ENCODE data around the gene GOLGA6L6. TPM values are rescaled to one million over a fixed set of nuclear protein-coding genes. Genes with fewer than 3 reads are reported as not detected.
"Not testable (repeated sequence)": the region's sequence is repeated elsewhere in the genome, so short reads cannot be mapped to it uniquely, and the experiment has no call there.

The GOLGA6L6 gene
- total and polyA plus RNA-seq, 4 donors: not detected

- H3K27ac ChIP-seq (ENCODE audit: low read depth in 1 of 2, low read length in 2 of 2); H3K4me1 ChIP-seq (ENCODE audit: control insufficient read depth in 1 of 2, insufficient read depth in 2 of 2, low read length in 2 of 2); H3K4me3 ChIP-seq (ENCODE audit: low read length in 2 of 2); H3K27me3 ChIP-seq (ENCODE audit: control insufficient read depth in 1 of 2, insufficient read depth in 2 of 2, low read length in 1 of 2); H3K9me3 ChIP-seq (ENCODE audit: control insufficient read depth, low read length); H3K36me3 ChIP-seq (ENCODE audit: control insufficient read depth in 1 of 2, insufficient read depth in 2 of 2, low read length in 1 of 2); DNase-seq; intact Hi-C loops (cut with DNase I); ATAC-seq (ENCODE audit: low FRiP score): not testable (repeated sequence)
- WGBS, 2 donors: 32 to 40% methylated on average over 5 to 28 of the region's 87 CpGs
Measured at GRCh38 chr15:20505926-20506658, 35.5 kb downstream of the GOLGA6L6 start.

GRCh38 chr15:20502839-20503238 is 38.8 kb downstream of the GOLGA6L6 start:
- H3K9me3 ChIP-seq (ENCODE audit: control insufficient read depth, low read length); H3K27me3 ChIP-seq (ENCODE audit: control insufficient read depth in 1 of 2, insufficient read depth in 2 of 2, low read length in 1 of 2); H3K27ac ChIP-seq (ENCODE audit: low read depth in 1 of 2, low read length in 2 of 2); intact Hi-C loops (cut with DNase I); H3K36me3 ChIP-seq (ENCODE audit: control insufficient read depth in 1 of 2, insufficient read depth in 2 of 2, low read length in 1 of 2); ATAC-seq (ENCODE audit: low FRiP score); H3K4me1 ChIP-seq (ENCODE audit: control insufficient read depth in 1 of 2, insufficient read depth in 2 of 2, low read length in 2 of 2); H3K4me3 ChIP-seq (ENCODE audit: low read length in 2 of 2); DNase-seq: not testable (repeated sequence)
- WGBS, 2 donors: no CpG with 5 or more reads among the region's 3 CpGs

- H3K27me3 ChIP-seq (ENCODE audit: control insufficient read depth in 1 of 2, insufficient read depth in 2 of 2, low read length in 1 of 2); H3K27ac ChIP-seq (ENCODE audit: low read depth in 1 of 2, low read length in 2 of 2); DNase-seq; intact Hi-C loops (cut with DNase I); ATAC-seq (ENCODE audit: low FRiP score); H3K36me3 ChIP-seq (ENCODE audit: control insufficient read depth in 1 of 2, insufficient read depth in 2 of 2, low read length in 1 of 2); H3K4me1 ChIP-seq (ENCODE audit: control insufficient read depth in 1 of 2, insufficient read depth in 2 of 2, low read length in 2 of 2); H3K4me3 ChIP-seq (ENCODE audit: low read length in 2 of 2); H3K9me3 ChIP-seq (ENCODE audit: control insufficient read depth, low read length): not testable (repeated sequence)
- no CpG with 5 or more reads among the region's 5 CpGs for WGBS, 2 donors
Measured at GRCh38 chr15:20501512-20502222, 39.9 kb downstream of the GOLGA6L6 start.

GRCh38 chr15:20497781-20498180 is 43.8 kb downstream of the GOLGA6L6 start:
- 72 to 90% methylated on average over 4 to 5 of the region's 9 CpGs for WGBS, 2 donors

GRCh38 chr15:20493035-20493434 is 48.6 kb downstream of the GOLGA6L6 start:
- 63 to 84% methylated on average over 1 to 2 of the region's 5 CpGs for WGBS, 2 donors
- ATAC-seq (ENCODE audit: low FRiP score): not testable (repeated sequence)

More at GRCh38 chr15:20497781-20498180, 43.8 kb downstream of the GOLGA6L6 start:
- H3K27ac ChIP-seq (ENCODE audit: low read depth in 1 of 2, low read length in 2 of 2); H3K9me3 ChIP-seq (ENCODE audit: control insufficient read depth, low read length); H3K4me3 ChIP-seq (ENCODE audit: low read length in 2 of 2); H3K36me3 ChIP-seq (ENCODE audit: control insufficient read depth in 1 of 2, insufficient read depth in 2 of 2, low read length in 1 of 2); ATAC-seq (ENCODE audit: low FRiP score); DNase-seq; H3K4me1 ChIP-seq (ENCODE audit: control insufficient read depth in 1 of 2, insufficient read depth in 2 of 2, low read length in 2 of 2); H3K27me3 ChIP-seq (ENCODE audit: control insufficient read depth in 1 of 2, insufficient read depth in 2 of 2, low read length in 1 of 2); intact Hi-C loops (cut with DNase I): not testable (repeated sequence)

GRCh38 chr15:20492598-20492997 is 49.0 kb downstream of the GOLGA6L6 start:
- DNase-seq; H3K27ac ChIP-seq (ENCODE audit: low read depth in 1 of 2, low read length in 2 of 2); ATAC-seq (ENCODE audit: low FRiP score); H3K9me3 ChIP-seq (ENCODE audit: control insufficient read depth, low read length); H3K27me3 ChIP-seq (ENCODE audit: control insufficient read depth in 1 of 2, insufficient read depth in 2 of 2, low read length in 1 of 2); H3K4me3 ChIP-seq (ENCODE audit: low read length in 2 of 2); H3K36me3 ChIP-seq (ENCODE audit: control insufficient read depth in 1 of 2, insufficient read depth in 2 of 2, low read length in 1 of 2); H3K4me1 ChIP-seq (ENCODE audit: control insufficient read depth in 1 of 2, insufficient read depth in 2 of 2, low read length in 2 of 2); intact Hi-C loops (cut with DNase I): not testable (repeated sequence)
- WGBS, 2 donors: 80 to 89% methylated on average over 2 of the region's 4 CpGs

More at GRCh38 chr15:20493035-20493434, 48.6 kb downstream of the GOLGA6L6 start:
- H3K27me3 ChIP-seq (ENCODE audit: control insufficient read depth in 1 of 2, insufficient read depth in 2 of 2, low read length in 1 of 2); H3K9me3 ChIP-seq (ENCODE audit: control insufficient read depth, low read length); H3K36me3 ChIP-seq (ENCODE audit: control insufficient read depth in 1 of 2, insufficient read depth in 2 of 2, low read length in 1 of 2); DNase-seq; H3K4me1 ChIP-seq (ENCODE audit: control insufficient read depth in 1 of 2, insufficient read depth in 2 of 2, low read length in 2 of 2); H3K27ac ChIP-seq (ENCODE audit: low read depth in 1 of 2, low read length in 2 of 2); H3K4me3 ChIP-seq (ENCODE audit: low read length in 2 of 2); intact Hi-C loops (cut with DNase I): not testable (repeated sequence)

GRCh38 chr15:20489320-20489719 is 52.3 kb downstream of the GOLGA6L6 start:
- intact Hi-C loops (cut with DNase I); ATAC-seq (ENCODE audit: low FRiP score); H3K36me3 ChIP-seq (ENCODE audit: control insufficient read depth in 1 of 2, insufficient read depth in 2 of 2, low read length in 1 of 2); H3K27me3 ChIP-seq (ENCODE audit: control insufficient read depth in 1 of 2, insufficient read depth in 2 of 2, low read length in 1 of 2); H3K9me3 ChIP-seq (ENCODE audit: control insufficient read depth, low read length); H3K4me1 ChIP-seq (ENCODE audit: control insufficient read depth in 1 of 2, insufficient read depth in 2 of 2, low read length in 2 of 2); H3K27ac ChIP-seq (ENCODE audit: low read depth in 1 of 2, low read length in 2 of 2); DNase-seq; H3K4me3 ChIP-seq (ENCODE audit: low read length in 2 of 2): not testable (repeated sequence)
- WGBS, 2 donors: 85 to 96% methylated on average over 3 of the region's 4 CpGs
